GM23338 (cell line): Measurements from ENCODE around the gene TASP1. TPM values are rescaled to one million over a fixed set of nuclear protein-coding genes. Genes with fewer than 3 reads are reported as not detected.

Experiments
- ATAC-seq: fragments of 200-7000 bp; cut with Tn5 transposase; 3 replicates; pipeline ENCODE4 v1.9.1; 2020
- DNase-seq: peaks from one replicate; pipeline ENCODE4 v3.0.0-alpha.2; 2015; ENCODE audit warnings: low spot score
- H2AFZ ChIP-seq: fragments of 200-600 bp; sonication (generic); 2 replicates; pipeline ENCODE4 v1.8.0; 2016; ENCODE audit warnings: antibody characterized with exemption, mild to moderate bottlenecking, moderate library complexity
- H3F3A ChIP-seq: fragments of 200-600 bp; sonication (generic); replicated peaks from 2 replicates; pipeline ENCODE4 v1.8.0; 2017; ENCODE audit warnings: antibody characterized with exemption, mixed run types, low read depth
- H3K27ac ChIP-seq: fragments of 200-600 bp; sonication (generic); 2 replicates; pipeline ENCODE4 v1.6.1; 2016; ENCODE audit warnings: low read depth
- H3K27me3 ChIP-seq: fragments of 200-600 bp; sonication (generic); 2 replicates; pipeline ENCODE4 v1.8.0; 2016; ENCODE audit warnings: mild to moderate bottlenecking, mixed run types, moderate library complexity; ENCODE audit not compliant: insufficient read depth
- H3K36me3 ChIP-seq: fragments of 200-600 bp; sonication (generic); 2 replicates; pipeline ENCODE4 v1.8.0; 2016; ENCODE audit warnings: mild to moderate bottlenecking; ENCODE audit not compliant: insufficient read depth
- H3K4me1 ChIP-seq: fragments of 200-600 bp; sonication (generic); 2 replicates; pipeline ENCODE4 v1.8.0; 2016; ENCODE audit warnings: mild to moderate bottlenecking, moderate library complexity; ENCODE audit not compliant: insufficient read depth
- H3K4me2 ChIP-seq: fragments of 200-600 bp; sonication (generic); 2 replicates; pipeline ENCODE4 v1.7.1; 2017; ENCODE audit warnings: mixed run types
- H3K4me3 ChIP-seq: fragments of 200-600 bp; sonication (generic); 2 replicates; pipeline ENCODE4 v1.6.1; 2016; ENCODE audit warnings: mixed run types
- H3K79me2 ChIP-seq: fragments of 200-600 bp; sonication (generic); replicated peaks from 2 replicates; pipeline ENCODE4 v1.8.0; 2017; ENCODE audit warnings: mild to moderate bottlenecking; ENCODE audit not compliant: insufficient read depth
- H3K9me2 ChIP-seq: fragments of 200-600 bp; sonication (generic); 2 replicates; pipeline ENCODE4 v1.8.0; 2017; ENCODE audit not compliant: insufficient read depth
- H4K20me1 ChIP-seq: fragments of 200-600 bp; sonication (generic); replicated peaks from 2 replicates; pipeline ENCODE4 v1.8.0; 2017; ENCODE audit warnings: mild to moderate bottlenecking; ENCODE audit not compliant: insufficient read depth
- H3K27ac Mint-ChIP-seq: 2 replicates; pipeline ENCODE4 v1.8.0; 2020; ENCODE audit warnings: inconsistent platforms, mild to moderate bottlenecking, moderate library complexity, mixed read lengths
- H3K27me3 Mint-ChIP-seq: 3 replicates; pipeline ENCODE4 v1.8.0; 2022; ENCODE audit warnings: low read depth, mild to moderate bottlenecking, moderate library complexity, mixed read lengths, inconsistent platforms; ENCODE audit not compliant: insufficient read depth, poor library complexity
- H3K36me3 Mint-ChIP-seq: 3 replicates; pipeline ENCODE4 v1.8.0; 2021; ENCODE audit warnings: low read depth, mild to moderate bottlenecking, inconsistent platforms, moderate library complexity, mixed read lengths
- H3K4me1 Mint-ChIP-seq: 3 replicates; pipeline ENCODE4 v1.8.0; 2020; ENCODE audit warnings: mild to moderate bottlenecking, inconsistent platforms, mixed read lengths
- H3K4me3 Mint-ChIP-seq: 3 replicates; pipeline ENCODE4 v1.8.0; 2021; ENCODE audit warnings: moderate library complexity, mild to moderate bottlenecking, inconsistent platforms, mixed read lengths
- H3K9me3 Mint-ChIP-seq: 3 replicates; pipeline ENCODE4 v1.8.0; 2020; ENCODE audit warnings: moderate library complexity, mild to moderate bottlenecking, inconsistent platforms, mixed read lengths
- CREB1 ChIP-seq: fragments of 250-450 bp; sonication (Bioruptor Pico); IDR thresholded peaks from 2 replicates; pipeline ENCODE4 v1.5.0; 2020; ENCODE audit warnings: low read depth, mild to moderate bottlenecking, moderate library complexity
- ETS1 ChIP-seq: IDR thresholded peaks from 2 replicates; pipeline ENCODE4 v1.6.1; 2016; ENCODE audit warnings: antibody characterized with exemption
- EZH2 ChIP-seq: fragments of 200-600 bp; sonication (generic); IDR thresholded peaks from one replicate; pipeline ENCODE4 v1.8.0; 2017; ENCODE audit warnings: antibody characterized with exemption, mild to moderate bottlenecking, low read depth; ENCODE audit not compliant: unreplicated experiment
- EZH2phosphoT487 ChIP-seq: fragments of 200-600 bp; sonication (generic); IDR thresholded peaks from one replicate; pipeline ENCODE4 v1.8.1; 2018; ENCODE audit warnings: antibody characterized with exemption; ENCODE audit not compliant: unreplicated experiment
- REST ChIP-seq: IDR thresholded peaks from one replicate; pipeline ENCODE4 v1.6.1; 2018; ENCODE audit warnings: antibody characterized with exemption; ENCODE audit not compliant: unreplicated experiment
- ZNF114 ChIP-seq: fragments of 250-450 bp; sonication (Bioruptor Pico); IDR thresholded peaks from 2 replicates; pipeline ENCODE4 v1.5.0; 2020; ENCODE audit warnings: mild to moderate bottlenecking, moderate library complexity
- polyA plus RNA-seq: library from polyadenylated mRNA; unstranded; fragments of >200 nt; fragmentation: Nextera tagmentation; extraction: Ambion mirVana; gene quantifications from 2 replicates; pipeline ENCODE4 v1.2.1, GENCODE V29; 2016
- total RNA-seq: library from RNA; depleted of rRNA; stranded (reverse); fragments of >200 nt; shearing (Covaris generic); gene quantifications from 2 replicates; pipeline ENCODE4 v1.2.3, GENCODE V29; 2014
- TF ChIP-seq, protein P1 (sequence below), 2 experiments: fragments of 200-600 bp in 1 of 2; sonication (generic) in 1 of 2; conservative IDR thresholded peaks; 2 replicates each; pipeline versions ENCODE4 v1.5.1 to v1.6.1; 2016 to 2017; ENCODE audit warnings: antibody characterized with exemption in 2 of 2, low read depth in 2 of 2, mild to moderate bottlenecking in 2 of 2, moderate library complexity in 1 of 2

Gene TASP1
- total and polyA plus RNA-seq, 2 experiments from 2014 or later, result 9.7 to 9.8 TPM

GRCh38 chr20:13665709-13666395 is 27.1 kb upstream of the TASP1 start (continued):
- TF ChIP-seq, protein P1, sequence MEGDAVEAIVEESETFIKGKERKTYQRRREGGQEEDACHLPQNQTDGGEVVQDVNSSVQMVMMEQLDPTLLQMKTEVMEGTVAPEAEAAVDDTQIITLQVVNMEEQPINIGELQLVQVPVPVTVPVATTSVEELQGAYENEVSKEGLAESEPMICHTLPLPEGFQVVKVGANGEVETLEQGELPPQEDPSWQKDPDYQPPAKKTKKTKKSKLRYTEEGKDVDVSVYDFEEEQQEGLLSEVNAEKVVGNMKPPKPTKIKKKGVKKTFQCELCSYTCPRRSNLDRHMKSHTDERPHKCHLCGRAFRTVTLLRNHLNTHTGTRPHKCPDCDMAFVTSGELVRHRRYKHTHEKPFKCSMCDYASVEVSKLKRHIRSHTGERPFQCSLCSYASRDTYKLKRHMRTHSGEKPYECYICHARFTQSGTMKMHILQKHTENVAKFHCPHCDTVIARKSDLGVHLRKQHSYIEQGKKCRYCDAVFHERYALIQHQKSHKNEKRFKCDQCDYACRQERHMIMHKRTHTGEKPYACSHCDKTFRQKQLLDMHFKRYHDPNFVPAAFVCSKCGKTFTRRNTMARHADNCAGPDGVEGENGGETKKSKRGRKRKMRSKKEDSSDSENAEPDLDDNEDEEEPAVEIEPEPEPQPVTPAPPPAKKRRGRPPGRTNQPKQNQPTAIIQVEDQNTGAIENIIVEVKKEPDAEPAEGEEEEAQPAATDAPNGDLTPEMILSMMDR (conservative IDR thresholded peaks at IDR 0.05; ENCODE audit: low read depth in 2 of 2), result no peak
- no peak for TF ChIP-seq ZNF114 (CRISPR knock-in tag)
- no peak for TF ChIP-seq REST
- TF ChIP-seq ETS1, result no peak

- Histone ChIP-seq H3K79me2 (no peaks in the 10 kb centered on the region), H3K36me3 (no peaks in the 10 kb centered on the region), H3K9me2 (0 out of 2 replicates have a peak, but pooled peaks cover 5% of the 10 kb centered on the region), H3K27me3 (no peaks in the 10 kb centered on the region), H3K27ac (no peak overlapping the region), H4K20me1 (no peaks in the 10 kb centered on the region), H3K4me3 (no peak overlapping the region), H3F3A (no peaks in the 10 kb centered on the region), H3K4me2 (no peak overlapping the region), H2AFZ (peak overlapping the region; percentile 98), H3K4me1 (no peaks in the 10 kb centered on the region)
- H3K4me3 Mint-ChIP-seq, result no peak overlapping the region
- DNase-seq (no peak), ATAC-seq (no peak)
- no peaks in the 10 kb centered on the region for H3K9me3 Mint-ChIP-seq
- no peak overlapping the region for H3K27ac Mint-ChIP-seq
- H3K27me3 Mint-ChIP-seq, result no peaks in the 10 kb centered on the region
- no peaks in the 10 kb centered on the region for H3K36me3 Mint-ChIP-seq
- H3K4me1 Mint-ChIP-seq, result no peaks in the 10 kb centered on the region; the same call in 2 of the 3 replicates
- no peak for TF ChIP-seq EZH2phosphoT487
- TF ChIP-seq CREB1 (CRISPR knock-in tag), result no peak
- no peak for TF ChIP-seq EZH2
- TF ChIP-seq REST, result no peak
These were observed 22.4 kb upstream of the TASP1 start for GRCh38 chr20:13661070-13661685.
